GM18873 (cell line): ENCODE measurements around the gene PILRB.

Experiments used
- ATAC-seq: cut with Tn5 transposase; IDR thresholded peaks from one replicate; pipeline ENCODE4 v1.9.1; 2021; ENCODE audit warnings: mild to moderate bottlenecking, moderate library complexity, moderate number of reproducible peaks; ENCODE audit not compliant: unreplicated experiment, low FRiP score

PILRB gene

GRCh38 chr7:100400656-100401055 is 42.7 kb downstream of the PILRB start:
- ATAC-seq, result no peak

GRCh38 chr7:100401811-100402210 is 43.9 kb downstream of the PILRB start:
- ATAC-seq, result no peak

GRCh38 chr7:100402241-100402640 is 44.3 kb downstream of the PILRB start:
- ATAC-seq, result no peak

- ATAC-seq, result no peak
Observed at GRCh38 chr7:100406767-100407166, 48.9 kb downstream of the PILRB start.

GRCh38 chr7:100407285-100408180 is 49.6 kb downstream of the PILRB start:
- no peak for ATAC-seq

- no peak for ATAC-seq
Observed at GRCh38 chr7:100411101-100411500, 53.2 kb downstream of the PILRB start.

GRCh38 chr7:100413346-100413745 is 55.4 kb downstream of the PILRB start:
- no peak for ATAC-seq

GRCh38 chr7:100413889-100414288 is 56.0 kb downstream of the PILRB start:
- no peak for ATAC-seq

- ATAC-seq, result no peak
Observed at GRCh38 chr7:100415448-100415847, 57.5 kb downstream of the PILRB start.
